DND-41 (cell line): ENCODE results near the gene SLAMF7.

Experiments
- EZH2 ChIP-seq: IDR thresholded peaks from 3 replicates; pipeline ENCODE4 v1.6.1; 2012; ENCODE audit warnings: borderline replicate concordance, low read depth, mild to moderate bottlenecking, moderate library complexity, low read length, inconsistent platforms; ENCODE audit not compliant: severe bottlenecking
- TF ChIP-seq, protein P1 (sequence below): IDR thresholded peaks from 2 replicates; pipeline ENCODE4 v1.5.1; 2012; ENCODE audit warnings: borderline replicate concordance, low read length, moderate library complexity, mild to moderate bottlenecking; ENCODE audit not compliant: poor library complexity, severe bottlenecking; ENCODE audit errors: extremely low read depth

GRCh38 chr1:160744852-160745520 lies 5.9 kb downstream of the SLAMF7 start:
- TF ChIP-seq, protein P1, sequence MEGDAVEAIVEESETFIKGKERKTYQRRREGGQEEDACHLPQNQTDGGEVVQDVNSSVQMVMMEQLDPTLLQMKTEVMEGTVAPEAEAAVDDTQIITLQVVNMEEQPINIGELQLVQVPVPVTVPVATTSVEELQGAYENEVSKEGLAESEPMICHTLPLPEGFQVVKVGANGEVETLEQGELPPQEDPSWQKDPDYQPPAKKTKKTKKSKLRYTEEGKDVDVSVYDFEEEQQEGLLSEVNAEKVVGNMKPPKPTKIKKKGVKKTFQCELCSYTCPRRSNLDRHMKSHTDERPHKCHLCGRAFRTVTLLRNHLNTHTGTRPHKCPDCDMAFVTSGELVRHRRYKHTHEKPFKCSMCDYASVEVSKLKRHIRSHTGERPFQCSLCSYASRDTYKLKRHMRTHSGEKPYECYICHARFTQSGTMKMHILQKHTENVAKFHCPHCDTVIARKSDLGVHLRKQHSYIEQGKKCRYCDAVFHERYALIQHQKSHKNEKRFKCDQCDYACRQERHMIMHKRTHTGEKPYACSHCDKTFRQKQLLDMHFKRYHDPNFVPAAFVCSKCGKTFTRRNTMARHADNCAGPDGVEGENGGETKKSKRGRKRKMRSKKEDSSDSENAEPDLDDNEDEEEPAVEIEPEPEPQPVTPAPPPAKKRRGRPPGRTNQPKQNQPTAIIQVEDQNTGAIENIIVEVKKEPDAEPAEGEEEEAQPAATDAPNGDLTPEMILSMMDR, result no peak
- TF ChIP-seq EZH2, result no peak
